ENCODE results near the gene PRKCQ. TPM values are rescaled to one million over a fixed set of nuclear protein-coding genes. Genes with fewer than 3 reads are reported as not detected.

PRKCQ gene
- total RNA-seq, 1 donor from 2014 or later, result 2.1 TPM

DNA sequence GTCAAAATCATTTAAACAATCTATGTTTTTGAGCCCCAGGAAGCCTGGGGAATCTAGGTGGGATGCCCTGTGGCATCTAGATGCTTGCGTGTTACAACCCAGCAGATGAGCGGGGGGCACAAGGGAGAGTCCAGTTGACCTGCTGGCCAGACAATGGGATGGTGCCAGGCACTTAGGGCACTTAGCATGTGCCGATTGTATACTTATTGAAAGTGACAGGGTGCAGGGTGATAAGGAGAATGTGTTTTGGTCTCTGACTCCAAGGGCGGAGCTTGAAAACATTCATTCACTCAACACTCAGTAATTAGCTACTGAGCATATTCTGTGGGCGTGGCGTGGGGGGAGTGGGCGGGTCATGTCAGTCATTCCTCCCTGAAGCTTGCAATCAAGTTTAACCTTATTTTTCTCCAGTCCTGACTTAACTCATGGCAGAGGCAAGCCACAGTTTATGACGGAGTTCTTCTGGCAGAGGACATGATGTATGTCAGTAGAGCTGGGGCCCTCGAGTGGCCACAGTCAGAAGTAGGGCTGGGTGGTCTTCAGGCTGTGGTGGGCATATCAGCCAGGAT lies 115.1 kb downstream of the PRKCQ start:
- Mint-ChIP-seq H3K9me3 (ENCODE audit: unreplicated experiment) (peaks cover 4% of the 10 kb centered on the region), H3K4me1 (ENCODE audit: low read depth, unreplicated experiment) (peaks cover 15% of the 10 kb centered on the region), H3K4me3 (ENCODE audit: unreplicated experiment) (no peak overlapping the region), H3K27ac (ENCODE audit: unreplicated experiment) (peak overlapping the region; percentile 35), H3K36me3 (ENCODE audit: low read depth, unreplicated experiment) (no peaks in the 10 kb centered on the region), H3K27me3 (ENCODE audit: low read depth, unreplicated experiment) (peaks cover 11% of the 10 kb centered on the region)
- peaks cover 3% of the 10 kb centered on the region for H3K27me3 ChIP-seq (ENCODE audit: insufficient read depth, low read length)
- no peak overlapping the region for H3K9ac ChIP-seq (ENCODE audit: low read length)
- H4K20me1 ChIP-seq (ENCODE audit: insufficient read depth, low read length), result no peaks in the 10 kb centered on the region
- no peaks in the 10 kb centered on the region for H3K4me1 ChIP-seq (ENCODE audit: insufficient read depth, low read length)
- TF ChIP-seq, protein P1, sequence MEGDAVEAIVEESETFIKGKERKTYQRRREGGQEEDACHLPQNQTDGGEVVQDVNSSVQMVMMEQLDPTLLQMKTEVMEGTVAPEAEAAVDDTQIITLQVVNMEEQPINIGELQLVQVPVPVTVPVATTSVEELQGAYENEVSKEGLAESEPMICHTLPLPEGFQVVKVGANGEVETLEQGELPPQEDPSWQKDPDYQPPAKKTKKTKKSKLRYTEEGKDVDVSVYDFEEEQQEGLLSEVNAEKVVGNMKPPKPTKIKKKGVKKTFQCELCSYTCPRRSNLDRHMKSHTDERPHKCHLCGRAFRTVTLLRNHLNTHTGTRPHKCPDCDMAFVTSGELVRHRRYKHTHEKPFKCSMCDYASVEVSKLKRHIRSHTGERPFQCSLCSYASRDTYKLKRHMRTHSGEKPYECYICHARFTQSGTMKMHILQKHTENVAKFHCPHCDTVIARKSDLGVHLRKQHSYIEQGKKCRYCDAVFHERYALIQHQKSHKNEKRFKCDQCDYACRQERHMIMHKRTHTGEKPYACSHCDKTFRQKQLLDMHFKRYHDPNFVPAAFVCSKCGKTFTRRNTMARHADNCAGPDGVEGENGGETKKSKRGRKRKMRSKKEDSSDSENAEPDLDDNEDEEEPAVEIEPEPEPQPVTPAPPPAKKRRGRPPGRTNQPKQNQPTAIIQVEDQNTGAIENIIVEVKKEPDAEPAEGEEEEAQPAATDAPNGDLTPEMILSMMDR (IDR thresholded peaks at IDR 0.05; ENCODE audit: insufficient read depth, low read depth, low read length), result no peak
- TF ChIP-seq EZH2 (IDR thresholded peaks at IDR 0.05; ENCODE audit: insufficient read depth, low read length), result no peak
- no peaks in the 10 kb centered on the region for H3K79me2 ChIP-seq (ENCODE audit: insufficient read depth, low read length)
- H3K9me3 ChIP-seq (ENCODE audit: insufficient read depth, low read depth, low read length), result peaks cover 5% of the 10 kb centered on the region
- FAIRE-seq, result no peak
- H2AFZ ChIP-seq (ENCODE audit: low read depth, low read length), result no peak overlapping the region
- no peak overlapping the region for H3K4me2 ChIP-seq (ENCODE audit: low read length)
- H3K36me3 ChIP-seq (ENCODE audit: insufficient read depth, low read length), result no peaks in the 10 kb centered on the region
- no peak for DNase-seq (ENCODE audit: low read depth)
- no peak overlapping the region for H3K27ac ChIP-seq (ENCODE audit: low read depth, low read length)
- H3K4me3 ChIP-seq (ENCODE audit: insufficient read depth, low read depth, low read length), result no peak overlapping the region

DNA sequence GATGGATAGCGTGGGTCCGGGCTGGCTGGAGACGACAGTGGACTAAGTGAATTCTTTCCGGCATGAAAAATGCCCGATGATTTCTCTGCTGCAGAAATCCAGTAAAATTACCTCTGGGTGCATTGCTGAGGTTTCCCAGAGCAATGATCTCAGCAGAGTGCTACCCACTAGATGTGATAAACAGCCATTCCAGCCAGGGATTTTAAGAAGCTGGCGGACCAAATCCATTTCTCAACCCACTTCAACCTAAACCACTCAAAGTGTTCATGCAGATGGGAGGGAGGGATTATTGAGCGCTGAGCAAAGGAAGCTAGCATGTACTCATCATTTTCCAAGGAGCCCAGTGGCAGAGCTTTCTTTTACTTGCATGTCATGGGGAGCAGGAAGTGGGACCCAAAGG lies 116.7 kb downstream of the PRKCQ start:
- Mint-ChIP-seq H3K36me3 (ENCODE audit: low read depth, unreplicated experiment) (peaks cover 4% of the 10 kb centered on the region), H3K9me3 (ENCODE audit: unreplicated experiment) (peaks cover 10% of the 10 kb centered on the region), H3K27me3 (ENCODE audit: low read depth, unreplicated experiment) (peaks cover 11% of the 10 kb centered on the region), H3K4me3 (ENCODE audit: unreplicated experiment) (no peak overlapping the region), H3K4me1 (ENCODE audit: low read depth, unreplicated experiment) (peaks cover 15% of the 10 kb centered on the region), H3K27ac (ENCODE audit: unreplicated experiment) (no peak overlapping the region)
- H3K4me1 ChIP-seq (ENCODE audit: insufficient read depth, low read length), result no peaks in the 10 kb centered on the region
- no peak overlapping the region for H3K4me3 ChIP-seq (ENCODE audit: insufficient read depth, low read depth, low read length)
- no peaks in the 10 kb centered on the region for H3K79me2 ChIP-seq (ENCODE audit: insufficient read depth, low read length)
- H3K27me3 ChIP-seq (ENCODE audit: insufficient read depth, low read length), result peaks cover 3% of the 10 kb centered on the region
- no peak overlapping the region for H3K4me2 ChIP-seq (ENCODE audit: low read length)
- peaks cover 5% of the 10 kb centered on the region for H3K9me3 ChIP-seq (ENCODE audit: insufficient read depth, low read depth, low read length)
- H4K20me1 ChIP-seq (ENCODE audit: insufficient read depth, low read length), result no peaks in the 10 kb centered on the region
- TF ChIP-seq, protein P1 (IDR thresholded peaks at IDR 0.05; ENCODE audit: insufficient read depth, low read depth, low read length), result no peak
- TF ChIP-seq EZH2 (IDR thresholded peaks at IDR 0.05; ENCODE audit: insufficient read depth, low read length), result no peak
- DNase-seq (ENCODE audit: low read depth), result no peak
- no peaks in the 10 kb centered on the region for H3K36me3 ChIP-seq (ENCODE audit: insufficient read depth, low read length)
- H2AFZ ChIP-seq (ENCODE audit: low read depth, low read length), result no peak overlapping the region
- no peak for FAIRE-seq
- H3K27ac ChIP-seq (ENCODE audit: low read depth, low read length), result no peak overlapping the region
- H3K9ac ChIP-seq (ENCODE audit: low read length), result no peak overlapping the region

DNA sequence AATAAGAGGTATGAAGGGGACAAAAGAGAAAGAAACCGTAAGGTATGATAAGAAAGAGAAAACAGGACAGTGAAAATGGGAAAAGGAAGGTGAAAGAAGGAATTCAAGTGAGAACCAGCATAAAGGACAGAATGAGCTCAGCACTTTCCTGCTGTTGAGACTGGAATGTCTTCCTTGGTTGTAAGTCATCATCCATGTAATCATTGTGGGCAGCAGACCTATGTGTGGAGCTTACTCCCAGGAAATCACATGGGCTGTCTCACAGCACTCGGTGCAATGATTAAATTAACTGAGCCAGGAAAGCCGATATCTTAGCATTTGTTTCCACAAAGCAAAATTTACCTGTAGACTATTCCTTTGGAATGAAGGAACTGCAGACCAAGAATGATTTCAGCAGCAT lies 118.1 kb downstream of the PRKCQ start:
- Histone ChIP-seq H3K4me3 (ENCODE audit: insufficient read depth, low read depth, low read length) (no peak overlapping the region), H3K79me2 (ENCODE audit: insufficient read depth, low read length) (no peaks in the 10 kb centered on the region), H3K27ac (ENCODE audit: low read depth, low read length) (no peak overlapping the region), H2AFZ (ENCODE audit: low read depth, low read length) (no peak overlapping the region), H3K4me2 (ENCODE audit: low read length) (no peak overlapping the region), H3K9ac (ENCODE audit: low read length) (no peak overlapping the region), H3K4me1 (ENCODE audit: insufficient read depth, low read length) (no peaks in the 10 kb centered on the region), H3K9me3 (ENCODE audit: insufficient read depth, low read depth, low read length) (peaks cover 5% of the 10 kb centered on the region), H4K20me1 (ENCODE audit: insufficient read depth, low read length) (no peaks in the 10 kb centered on the region), H3K36me3 (ENCODE audit: insufficient read depth, low read length) (no peaks in the 10 kb centered on the region), H3K27me3 (ENCODE audit: insufficient read depth, low read length) (peaks cover 3% of the 10 kb centered on the region)
- no peak overlapping the region for H3K4me3 Mint-ChIP-seq (ENCODE audit: unreplicated experiment)
- no peak for FAIRE-seq
- DNase-seq (ENCODE audit: low read depth), result peak; percentile 29
- peaks cover 13% of the 10 kb centered on the region for H3K4me1 Mint-ChIP-seq (ENCODE audit: low read depth, unreplicated experiment)
- peaks cover 11% of the 10 kb centered on the region for H3K9me3 Mint-ChIP-seq (ENCODE audit: unreplicated experiment)
- peaks cover 10% of the 10 kb centered on the region for H3K36me3 Mint-ChIP-seq (ENCODE audit: low read depth, unreplicated experiment)
- H3K27me3 Mint-ChIP-seq (ENCODE audit: low read depth, unreplicated experiment), result peaks cover 5% of the 10 kb centered on the region
- peak overlapping the region; percentile 83 for H3K27ac Mint-ChIP-seq (ENCODE audit: unreplicated experiment)
- TF ChIP-seq, protein P1 (IDR thresholded peaks at IDR 0.05; ENCODE audit: insufficient read depth, low read depth, low read length), result no peak
- no peak for TF ChIP-seq EZH2 (IDR thresholded peaks at IDR 0.05; ENCODE audit: insufficient read depth, low read length)
